ENCODE measurements around the gene RBM39. TPM values are rescaled to one million over a fixed set of nuclear protein-coding genes. Genes with fewer than 3 reads are reported as not detected.
A peak's percentile ranks its signal among the peaks of the same experiment; 100 is the strongest.

Gene RBM39
- total and polyA plus RNA-seq, 9 of the 15 experiments (the other 6 are each of a cell fraction or from before 2014, with no cell fraction given) = 143 to 319 (median 228) TPM

DNA sequence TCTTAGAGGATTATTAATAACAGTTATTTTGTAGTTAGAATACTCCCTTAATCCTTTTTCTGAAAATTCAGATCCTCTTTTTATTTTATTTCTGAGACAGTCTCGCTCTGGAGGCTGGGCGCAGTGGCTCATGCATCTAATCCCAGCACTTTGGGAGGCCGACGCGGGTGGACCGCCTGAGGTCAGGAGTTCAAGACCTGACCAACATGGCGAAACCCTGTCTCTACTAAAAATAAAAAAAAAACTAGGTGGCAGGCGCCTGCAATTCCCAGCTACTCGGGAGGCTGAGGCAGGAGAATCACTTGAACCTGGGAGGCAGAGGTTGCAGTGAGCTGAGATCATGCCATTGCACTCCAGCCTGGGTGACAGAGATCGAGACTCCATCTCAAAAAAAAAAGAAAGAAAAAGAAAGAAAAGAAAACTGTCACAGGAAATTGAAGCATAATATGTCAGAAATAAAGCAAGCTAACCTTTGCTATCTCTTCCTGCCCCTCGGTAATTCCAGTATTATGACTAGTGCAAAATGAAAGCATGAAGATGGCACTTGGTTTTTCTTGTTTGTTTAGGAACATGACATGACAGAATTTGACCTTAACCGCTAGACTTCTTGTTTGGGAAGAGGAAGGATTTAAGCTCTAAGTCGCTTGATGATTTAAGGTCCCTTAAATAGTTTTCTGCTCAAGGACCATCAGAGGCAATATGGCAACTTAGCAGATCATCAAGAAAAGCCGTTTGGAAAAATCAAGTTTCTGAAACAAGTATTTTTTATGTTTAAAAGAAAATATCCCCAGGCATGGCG is 1.8 kb upstream of the RBM39 start (continued):
- TF ChIP-seq HOMEZ (CRISPR knock-in tag; IDR thresholded peaks at IDR 0.05) (no peak), ARID3A (IDR thresholded peaks at IDR 0.05; ENCODE audit: borderline replicate concordance, low read depth, low read length) (no peak), MTA2 (IDR thresholded peaks at IDR 0.05; ENCODE audit: low read depth) (no peak), TARDBP (IDR thresholded peaks at IDR 0.05) (no peak), EGR1 (conservative IDR thresholded peaks at IDR 0.05) (no peak), ZNF133 (CRISPR knock-in tag; IDR thresholded peaks at IDR 0.05) (no peak), ZNF224 (CRISPR knock-in tag; IDR thresholded peaks at IDR 0.05) (no peak), ZFX (CRISPR knock-in tag; IDR thresholded peaks at IDR 0.05) (no peak), E2F4 (CRISPR knock-in tag; IDR thresholded peaks at IDR 0.05; ENCODE audit: low read depth) (no peak), ELF1 (tag; IDR thresholded peaks at IDR 0.05) (no peak), DPF2 (IDR thresholded peaks at IDR 0.05) (peak; percentile 87), HNRNPL (IDR thresholded peaks at IDR 0.05; ENCODE audit: low read depth, low read length) (no peak), CHCHD3 (CRISPR knock-in tag; IDR thresholded peaks at IDR 0.05) (no peak)
- TF ChIP-seq, protein P1, sequence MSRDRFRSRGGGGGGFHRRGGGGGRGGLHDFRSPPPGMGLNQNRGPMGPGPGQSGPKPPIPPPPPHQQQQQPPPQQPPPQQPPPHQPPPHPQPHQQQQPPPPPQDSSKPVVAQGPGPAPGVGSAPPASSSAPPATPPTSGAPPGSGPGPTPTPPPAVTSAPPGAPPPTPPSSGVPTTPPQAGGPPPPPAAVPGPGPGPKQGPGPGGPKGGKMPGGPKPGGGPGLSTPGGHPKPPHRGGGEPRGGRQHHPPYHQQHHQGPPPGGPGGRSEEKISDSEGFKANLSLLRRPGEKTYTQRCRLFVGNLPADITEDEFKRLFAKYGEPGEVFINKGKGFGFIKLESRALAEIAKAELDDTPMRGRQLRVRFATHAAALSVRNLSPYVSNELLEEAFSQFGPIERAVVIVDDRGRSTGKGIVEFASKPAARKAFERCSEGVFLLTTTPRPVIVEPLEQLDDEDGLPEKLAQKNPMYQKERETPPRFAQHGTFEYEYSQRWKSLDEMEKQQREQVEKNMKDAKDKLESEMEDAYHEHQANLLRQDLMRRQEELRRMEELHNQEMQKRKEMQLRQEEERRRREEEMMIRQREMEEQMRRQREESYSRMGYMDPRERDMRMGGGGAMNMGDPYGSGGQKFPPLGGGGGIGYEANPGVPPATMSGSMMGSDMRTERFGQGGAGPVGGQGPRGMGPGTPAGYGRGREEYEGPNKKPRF (IDR thresholded peaks at IDR 0.05; ENCODE audit: low read depth, low read length) = no peak
- TF ChIP-seq, protein P2, sequence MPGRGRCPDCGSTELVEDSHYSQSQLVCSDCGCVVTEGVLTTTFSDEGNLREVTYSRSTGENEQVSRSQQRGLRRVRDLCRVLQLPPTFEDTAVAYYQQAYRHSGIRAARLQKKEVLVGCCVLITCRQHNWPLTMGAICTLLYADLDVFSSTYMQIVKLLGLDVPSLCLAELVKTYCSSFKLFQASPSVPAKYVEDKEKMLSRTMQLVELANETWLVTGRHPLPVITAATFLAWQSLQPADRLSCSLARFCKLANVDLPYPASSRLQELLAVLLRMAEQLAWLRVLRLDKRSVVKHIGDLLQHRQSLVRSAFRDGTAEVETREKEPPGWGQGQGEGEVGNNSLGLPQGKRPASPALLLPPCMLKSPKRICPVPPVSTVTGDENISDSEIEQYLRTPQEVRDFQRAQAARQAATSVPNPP (IDR thresholded peaks at IDR 0.05; ENCODE audit: borderline replicate concordance, insufficient read depth, insufficient read length) = no peak
- TF ChIP-seq, protein P3, sequence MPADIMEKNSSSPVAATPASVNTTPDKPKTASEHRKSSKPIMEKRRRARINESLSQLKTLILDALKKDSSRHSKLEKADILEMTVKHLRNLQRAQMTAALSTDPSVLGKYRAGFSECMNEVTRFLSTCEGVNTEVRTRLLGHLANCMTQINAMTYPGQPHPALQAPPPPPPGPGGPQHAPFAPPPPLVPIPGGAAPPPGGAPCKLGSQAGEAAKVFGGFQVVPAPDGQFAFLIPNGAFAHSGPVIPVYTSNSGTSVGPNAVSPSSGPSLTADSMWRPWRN (IDR thresholded peaks at IDR 0.05; ENCODE audit: low read depth) = no peak
- TF ChIP-seq, protein P4, sequence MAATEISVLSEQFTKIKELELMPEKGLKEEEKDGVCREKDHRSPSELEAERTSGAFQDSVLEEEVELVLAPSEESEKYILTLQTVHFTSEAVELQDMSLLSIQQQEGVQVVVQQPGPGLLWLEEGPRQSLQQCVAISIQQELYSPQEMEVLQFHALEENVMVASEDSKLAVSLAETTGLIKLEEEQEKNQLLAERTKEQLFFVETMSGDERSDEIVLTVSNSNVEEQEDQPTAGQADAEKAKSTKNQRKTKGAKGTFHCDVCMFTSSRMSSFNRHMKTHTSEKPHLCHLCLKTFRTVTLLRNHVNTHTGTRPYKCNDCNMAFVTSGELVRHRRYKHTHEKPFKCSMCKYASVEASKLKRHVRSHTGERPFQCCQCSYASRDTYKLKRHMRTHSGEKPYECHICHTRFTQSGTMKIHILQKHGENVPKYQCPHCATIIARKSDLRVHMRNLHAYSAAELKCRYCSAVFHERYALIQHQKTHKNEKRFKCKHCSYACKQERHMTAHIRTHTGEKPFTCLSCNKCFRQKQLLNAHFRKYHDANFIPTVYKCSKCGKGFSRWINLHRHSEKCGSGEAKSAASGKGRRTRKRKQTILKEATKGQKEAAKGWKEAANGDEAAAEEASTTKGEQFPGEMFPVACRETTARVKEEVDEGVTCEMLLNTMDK (IDR thresholded peaks at IDR 0.05; ENCODE audit: borderline replicate concordance, insufficient read depth, low read depth, low read length, poor library complexity, severe bottlenecking) = no peak
